ENCODE measurements around the gene MRPS15.

Gene MRPS15

GRCh38 chr1:36463463-36463802 is 751 bp downstream of the MRPS15 start:
- no peak for DNase-seq (ENCODE audit: low spot score)

- DNase-seq (ENCODE audit: low spot score): no peak
These were observed 5.3 kb downstream of the MRPS15 start for GRCh38 chr1:36458910-36459309.

GRCh38 chr1:36457691-36458090 is 6.5 kb downstream of the MRPS15 start:
- DNase-seq (ENCODE audit: low spot score): no peak

GRCh38 chr1:36456391-36456928 is 7.7 kb downstream of the MRPS15 start:
- no peak for DNase-seq (ENCODE audit: low spot score)

- DNase-seq (ENCODE audit: low spot score): no peak
These were observed 8.8 kb downstream of the MRPS15 start for GRCh38 chr1:36455386-36455785.

- no peak for DNase-seq (ENCODE audit: low spot score)
These were observed 10.4 kb downstream of the MRPS15 start for GRCh38 chr1:36453600-36454388.

GRCh38 chr1:36453051-36453450 is 11.1 kb downstream of the MRPS15 start:
- no peak for DNase-seq (ENCODE audit: low spot score)

- no peak for DNase-seq (ENCODE audit: low spot score)
These were observed 13.3 kb downstream of the MRPS15 start for GRCh38 chr1:36450919-36451305.

GRCh38 chr1:36450270-36450918 is 13.8 kb downstream of the MRPS15 start, which contains the start of gene OSCP1:
Gene OSCP1, minus strand, starts transcription at chr1:36450451. Its CDS starts 82 bp downstream, at chr1:36450369.
- DNase-seq (ENCODE audit: low spot score): peak; percentile 94

GRCh38 chr1:36448530-36449056 is 15.6 kb downstream of the MRPS15 start:
- DNase-seq (ENCODE audit: low spot score): no peak

GRCh38 chr1:36447450-36447849 is 16.7 kb downstream of the MRPS15 start:
- DNase-seq (ENCODE audit: low spot score): no peak

GRCh38 chr1:36446746-36447145 is 17.4 kb downstream of the MRPS15 start:
- no peak for DNase-seq (ENCODE audit: low spot score)

- DNase-seq (ENCODE audit: low spot score): peak; percentile 42
These were observed 17.9 kb downstream of the MRPS15 start for GRCh38 chr1:36446271-36446670.

- no peak for DNase-seq (ENCODE audit: low spot score)
These were observed 20.9 kb downstream of the MRPS15 start for GRCh38 chr1:36443297-36443696.

GRCh38 chr1:36442337-36442736 is 21.8 kb downstream of the MRPS15 start:
- no peak for DNase-seq (ENCODE audit: low spot score)

- no peak for DNase-seq (ENCODE audit: low spot score)
These were observed 23.5 kb downstream of the MRPS15 start for GRCh38 chr1:36440646-36441045.

- no peak for DNase-seq (ENCODE audit: low spot score)
These were observed 24.1 kb downstream of the MRPS15 start for GRCh38 chr1:36440044-36440443.

- no peak for DNase-seq (ENCODE audit: low spot score)
These were observed 25.5 kb downstream of the MRPS15 start for GRCh38 chr1:36438715-36439114.

GRCh38 chr1:36436821-36437220 is 27.4 kb downstream of the MRPS15 start:
- no peak for DNase-seq (ENCODE audit: low spot score)

- DNase-seq (ENCODE audit: low spot score): no peak
These were observed 31.1 kb downstream of the MRPS15 start for GRCh38 chr1:36433102-36433501.

- no peak for DNase-seq (ENCODE audit: low spot score)
These were observed 31.6 kb downstream of the MRPS15 start for GRCh38 chr1:36432616-36433015.

GRCh38 chr1:36425791-36426190 is 38.4 kb downstream of the MRPS15 start:
- no peak for DNase-seq (ENCODE audit: low spot score)

- DNase-seq (ENCODE audit: low spot score): no peak
These were observed 42.5 kb downstream of the MRPS15 start for GRCh38 chr1:36421649-36422048.

Measured in SK-N-DZ (cell line).